DMS53 treated with DMSO at 0.1 percent for 48 hours (cell line): ENCODE results near the gene MIEN1.
"Not testable (repeated sequence)": the region's sequence is repeated elsewhere in the genome, so short reads cannot be mapped to it uniquely, and the experiment has no call there.

Experiments used
- DNase-seq: peaks from one replicate; lab custom pipeline; 2025; ENCODE audit not compliant: unreplicated experiment; lab: John Stamatoyannopoulos, UW

The MIEN1 gene

GRCh38 chr17:39742126-39742855, 12.0 kb upstream of the MIEN1 start:
- no peak for DNase-seq

GRCh38 chr17:39740357-39741111, 10.2 kb upstream of the MIEN1 start:
- DNase-seq = peak; percentile 16

- no peak for DNase-seq
Measured at GRCh38 chr17:39739885-39740356, 9.6 kb upstream of the MIEN1 start.

- peak; percentile 77 for DNase-seq
Measured at GRCh38 chr17:39738983-39739884, 8.9 kb upstream of the MIEN1 start.

- peak; percentile 23 for DNase-seq
Measured at GRCh38 chr17:39738568-39738901, 8.2 kb upstream of the MIEN1 start.

GRCh38 chr17:39737760-39738567, 7.6 kb upstream of the MIEN1 start, which contains the start of gene GRB7:
Gene GRB7, plus strand, starts transcription at chr17:39737938. Its CDS starts 4,364 bp downstream, at chr17:39742302.
- DNase-seq = peak; percentile 81

GRCh38 chr17:39737206-39737759, 7.0 kb upstream of the MIEN1 start:
- DNase-seq = no peak

- no peak for DNase-seq
Measured at GRCh38 chr17:39736319-39737165, 6.2 kb upstream of the MIEN1 start.

- DNase-seq = no peak
Measured at GRCh38 chr17:39735882-39736281, 5.5 kb upstream of the MIEN1 start.

GRCh38 chr17:39732586-39732985, 2.3 kb upstream of the MIEN1 start:
- no peak for DNase-seq

GRCh38 chr17:39729280-39729851, 966 bp downstream of the MIEN1 start:
- no peak for DNase-seq

GRCh38 chr17:39727556-39727955, 2.8 kb downstream of the MIEN1 start:
- DNase-seq = no peak

GRCh38 chr17:39726617-39727016, 3.7 kb downstream of the MIEN1 start:
- DNase-seq = no peak

- DNase-seq = not testable (repeated sequence)
Measured at GRCh38 chr17:39725923-39726322, 4.4 kb downstream of the MIEN1 start.

- no peak for DNase-seq
Measured at GRCh38 chr17:39724731-39725130, 5.6 kb downstream of the MIEN1 start.

- DNase-seq = no peak
Measured at GRCh38 chr17:39722965-39723848, 7.1 kb downstream of the MIEN1 start.

GRCh38 chr17:39722104-39722503, 8.2 kb downstream of the MIEN1 start:
- DNase-seq = no peak
